RWPE1 (cell line): Measurements from ENCODE around the gene TTC39A.

Source experiments
- CTCF ChIA-PET: fragments of 350-600 bp; sonication (Branson Sonifier 250); formaldehyde crosslinking; extraction: SDS; loops from one replicate; lab custom pipeline; 2021; lab: Yijun Ruan, JAX
- POLR2A ChIA-PET: fragments of 400-600 bp; formaldehyde crosslinking; extraction: SDS; loops from one replicate; lab custom pipeline; 2020; ENCODE audit warnings: antibody characterized with exemption; ENCODE audit not compliant: low non-redundant PET; lab: Yijun Ruan, JAX
- DNase-seq: peaks from one replicate; pipeline ENCODE4 v3.0.0; 2012; ENCODE audit warnings: low spot score
- H3K27ac ChIP-seq: fragments of 450-650 bp; 2 replicates; pipeline ENCODE4 v1.5.1; 2017
- CTCF ChIP-seq: fragments of 450-650 bp; conservative IDR thresholded peaks from 2 replicates; pipeline ENCODE4 v1.5.1; 2017; ENCODE audit warnings: low read depth, mild to moderate bottlenecking

The TTC39A gene

DNA sequence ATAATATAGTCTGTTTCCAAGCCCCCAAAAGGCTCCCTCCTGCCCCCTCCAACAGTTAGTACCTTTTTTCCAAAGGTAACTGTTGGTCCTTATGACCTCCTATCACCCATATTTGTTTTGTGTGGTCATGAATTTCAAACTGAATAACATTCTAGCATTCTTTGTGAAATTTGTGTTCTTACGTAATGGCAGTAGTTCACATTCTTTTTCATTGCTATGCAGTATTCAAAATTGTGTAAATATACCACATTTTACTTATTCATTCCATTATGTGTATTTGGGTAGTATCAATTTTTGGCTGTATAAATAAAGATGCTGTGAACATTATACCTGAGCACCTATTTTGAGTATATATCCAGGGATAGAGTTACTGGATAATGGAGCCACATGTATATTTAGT, 80.9 kb downstream of the TTC39A start:
- POLR2A ChIA-PET: no interaction called here
- CTCF ChIA-PET: no interaction called here
- no peak for DNase-seq
- H3K27ac ChIP-seq: no peak overlapping the region
- TF ChIP-seq CTCF: no peak

DNA sequence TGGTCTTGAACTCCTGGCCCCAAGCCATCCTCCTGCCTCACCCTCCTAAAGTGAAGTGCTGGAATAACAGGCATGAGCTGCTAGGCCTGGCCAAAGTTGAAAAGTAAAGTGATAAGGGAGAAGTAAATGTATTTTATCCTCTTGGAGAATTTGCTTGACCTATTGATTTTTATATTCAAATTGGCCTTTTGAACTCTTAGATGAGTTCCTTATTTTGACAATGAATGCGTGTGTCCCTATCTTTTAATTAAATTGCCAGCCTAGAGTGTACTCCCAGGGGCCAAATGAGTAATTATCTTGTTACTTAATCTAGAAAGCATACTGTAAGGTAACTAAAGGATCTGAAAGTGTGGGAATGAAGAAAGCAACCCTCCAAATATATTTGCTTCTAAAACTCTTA, 82.9 kb downstream of the TTC39A start:
- no peak overlapping the region for H3K27ac ChIP-seq
- POLR2A ChIA-PET: interaction anchor here (0.7 to 1.1 kb wide), 2 partner anchors 13 to 804 kb away, joined by 3 to 9 read pairs; no protein-coding TSS in a partner anchor
- TF ChIP-seq CTCF: no peak
- no peak for DNase-seq
- CTCF ChIA-PET: interaction anchor here (0.6 to 0.7 kb wide), 3 partner anchors 9 to 285 kb away, joined by 3 to 4 read pairs (median 3); no protein-coding TSS in a partner anchor

DNA sequence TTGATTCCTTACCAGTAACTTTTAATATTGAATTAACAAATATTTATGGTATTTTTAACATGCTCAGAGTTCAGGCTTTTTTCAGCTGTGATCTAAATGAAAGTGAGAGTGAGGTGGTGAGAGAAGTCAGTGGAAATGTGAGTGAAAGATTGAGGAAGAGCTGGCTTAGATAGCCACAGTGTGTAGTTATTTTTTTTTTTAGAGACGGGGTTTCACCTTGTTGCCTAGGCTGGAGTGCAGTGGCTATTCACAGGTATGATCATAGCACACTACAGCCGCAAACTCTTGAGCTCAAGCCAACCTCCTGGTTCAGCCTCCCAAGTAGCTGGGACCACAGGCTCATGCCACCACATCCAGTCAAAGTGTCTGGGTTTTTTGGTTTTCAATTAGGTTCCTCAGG, 83.3 kb downstream of the TTC39A start:
- DNase-seq: no peak
- POLR2A ChIA-PET: interaction anchor here (0.7 to 1.1 kb wide), 2 partner anchors 14 to 804 kb away, joined by 3 to 9 read pairs; no protein-coding TSS in a partner anchor
- H3K27ac ChIP-seq: no peak overlapping the region
- CTCF ChIA-PET: interaction anchor here (0.7 kb wide), 1 partner anchor 285 kb away, joined by 3 read pairs; no protein-coding TSS in a partner anchor
- no peak for TF ChIP-seq CTCF

DNA sequence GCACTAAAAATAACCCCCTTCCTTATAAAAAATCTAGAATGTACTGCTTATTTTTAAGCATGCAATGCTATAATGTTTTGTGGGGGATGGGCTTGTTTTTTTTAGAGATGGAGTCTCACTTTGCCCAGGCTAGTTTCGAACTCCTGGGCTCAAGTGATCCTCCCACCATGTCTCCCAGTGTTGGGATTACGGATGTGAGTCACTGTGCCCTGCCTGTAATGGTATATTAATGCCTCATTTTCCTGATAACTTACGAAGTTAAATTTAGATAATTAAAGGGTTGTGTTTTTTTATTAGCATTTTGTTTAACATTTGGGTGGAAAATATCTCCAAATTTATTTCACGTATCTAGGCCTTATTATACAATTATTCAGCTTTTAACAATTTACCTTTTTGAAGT, 87.8 kb downstream of the TTC39A start:
- DNase-seq: no peak
- ChIA-PET POLR2A (no interaction called here), CTCF (interaction anchor here (0.8 kb wide), 1 partner anchor 54 kb away, joined by 5 read pairs; no protein-coding TSS in a partner anchor)
- H3K27ac ChIP-seq: no peak overlapping the region
- no peak for TF ChIP-seq CTCF

GRCh38 chr1:51241119-51241518, 89.2 kb downstream of the TTC39A start:
- POLR2A ChIA-PET: no interaction called here
- TF ChIP-seq CTCF: no peak
- DNase-seq: no peak
- H3K27ac ChIP-seq: no peak overlapping the region
- CTCF ChIA-PET: no interaction called here

DNA sequence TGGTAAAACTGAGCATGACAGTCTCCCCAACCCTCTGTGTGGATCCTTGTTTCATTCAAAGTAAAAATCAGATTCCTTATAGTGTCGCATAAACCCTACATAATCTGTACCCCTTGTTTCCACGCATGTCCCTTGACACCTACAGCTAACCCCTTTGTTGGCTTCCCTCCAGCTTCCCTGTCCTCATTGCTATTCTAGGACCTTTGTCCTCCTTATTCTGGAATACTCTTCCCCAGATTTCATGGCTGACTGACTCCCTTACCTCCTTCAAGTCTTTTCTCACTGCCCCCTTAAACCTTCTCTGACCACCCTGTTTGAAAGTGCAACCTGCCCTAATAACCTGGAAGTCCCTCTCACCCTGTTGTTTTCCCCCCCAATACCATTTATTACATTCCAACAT, 90.3 kb downstream of the TTC39A start:
- TF ChIP-seq CTCF: no peak
- POLR2A ChIA-PET: no interaction called here
- no peak for DNase-seq
- CTCF ChIA-PET: no interaction called here
- H3K27ac ChIP-seq: no peak overlapping the region

GRCh38 chr1:51238034-51238403, 92.3 kb downstream of the TTC39A start:
- H3K27ac ChIP-seq: no peak overlapping the region; the same call in 1 of the 2 replicates
- CTCF ChIA-PET: interaction anchor here (0.5 to 0.6 kb wide), 4 partner anchors 10 to 1427 kb away, joined by 3 to 4 read pairs (median 3); no protein-coding TSS in a partner anchor
- DNase-seq: no peak
- no peak for TF ChIP-seq CTCF
- POLR2A ChIA-PET: no interaction called here
